HEK293 (cell line): ENCODE measurements around the gene CNOT6L.

Source experiments
- CTCF ChIA-PET: fragments of 350-600 bp; formaldehyde crosslinking; extraction: SDS; loops from one replicate; lab custom pipeline; 2021; ENCODE audit warnings: antibody characterized with exemption; lab: Yijun Ruan, JAX
- POLR2A ChIA-PET: fragments of 300-600 bp; formaldehyde crosslinking; extraction: SDS; loops from one replicate; lab custom pipeline; 2020; ENCODE audit warnings: antibody characterized with exemption, inconsistent platforms; lab: Yijun Ruan, JAX
- H3K27ac ChIP-seq: fragments of 200-500 bp; sonication (Bioruptor generic); 2 replicates; pipeline ENCODE4 v1.5.1; 2014; ENCODE audit warnings: low read depth, low read length, control low read depth, inconsistent platforms; ENCODE audit errors: extremely low read depth
- H3K36me3 ChIP-seq, 2 experiments: fragments of 200-500 bp in 1 of 2; sonication (Bioruptor generic) in 1 of 2; 1 replicate in 1 of 2; 2 replicates in 1 of 2; pipeline ENCODE4 v1.5.1; 2014 to 2017; ENCODE audit warnings: inconsistent platforms in 2 of 2, low read length in 2 of 2; ENCODE audit not compliant: control insufficient read depth in 2 of 2, insufficient read depth in 1 of 2
- H3K4me1 ChIP-seq: fragments of 200-500 bp; sonication (Bioruptor generic); 2 replicates; pipeline ENCODE4 v1.5.1; 2014; ENCODE audit warnings: mild to moderate bottlenecking, low read length, inconsistent platforms; ENCODE audit not compliant: control insufficient read depth, insufficient read depth
- H3K4me3 ChIP-seq: 2 replicates; pipeline ENCODE4 v1.5.1; 2011; ENCODE audit warnings: low read depth, mild to moderate bottlenecking, control low read depth, low read length, moderate library complexity
- H3K9me3 ChIP-seq: fragments of 200-500 bp; sonication (Bioruptor generic); 2 replicates; pipeline ENCODE4 v1.5.1; 2014; ENCODE audit warnings: low read depth, low read length, inconsistent platforms; ENCODE audit not compliant: control insufficient read depth, insufficient read depth
- ATF2 ChIP-seq: fragments of 450-650 bp; formaldehyde crosslinking; IDR thresholded peaks from 2 replicates; pipeline ENCODE4 v1.5.1; 2016; ENCODE audit warnings: missing biosample characterization, missing genetic modification characterization, low read depth
- WT1 ChIP-seq: fragments of 450-650 bp; formaldehyde crosslinking; IDR thresholded peaks from 2 replicates; pipeline ENCODE4 v1.5.1; 2016; ENCODE audit warnings: missing biosample characterization, missing genetic modification characterization
- ZBTB26 ChIP-seq: fragments of 450-650 bp; formaldehyde crosslinking; optimal IDR thresholded peaks from 2 replicates; pipeline ENCODE3; 2016; ENCODE audit warnings: missing biosample characterization, mild to moderate bottlenecking, missing genetic modification characterization
- ZBTB8A ChIP-seq: fragments of 450-650 bp; formaldehyde crosslinking; IDR thresholded peaks from 2 replicates; pipeline ENCODE4 v1.5.1; 2016; ENCODE audit warnings: missing biosample characterization, missing genetic modification characterization
- ZNF174 ChIP-seq: fragments of 450-650 bp; formaldehyde crosslinking; IDR thresholded peaks from 2 replicates; pipeline ENCODE4 v1.5.0; 2017; ENCODE audit warnings: missing biosample characterization, mild to moderate bottlenecking, missing genetic modification characterization
- ZNF223 ChIP-seq: fragments of 450-650 bp; formaldehyde crosslinking; IDR thresholded peaks from 2 replicates; pipeline ENCODE4 v1.5.1; 2016; ENCODE audit warnings: missing biosample characterization, missing genetic modification characterization
- ZNF274 ChIP-seq, 2 experiments: fragments of 200-500 bp in 1 of 2; fragments of 450-650 bp in 1 of 2; sonication (Bioruptor generic) in 1 of 2; formaldehyde crosslinking in 1 of 2; IDR thresholded peaks; 2 replicates each; pipeline versions ENCODE4 v1.5.1 to v1.6.1; 2014 to 2016; ENCODE audit warnings: borderline replicate concordance in 1 of 2, inconsistent platforms in 1 of 2, low read length in 1 of 2, missing biosample characterization in 1 of 2, missing genetic modification characterization in 1 of 2
- ZNF391 ChIP-seq: fragments of 450-650 bp; formaldehyde crosslinking; IDR thresholded peaks from 2 replicates; pipeline ENCODE4 v1.5.1; 2016; ENCODE audit warnings: low read depth, missing biosample characterization, missing genetic modification characterization, borderline replicate concordance
- ZNF433 ChIP-seq: fragments of 450-650 bp; formaldehyde crosslinking; IDR thresholded peaks from 2 replicates; pipeline ENCODE4 v1.5.1; 2016; ENCODE audit warnings: missing biosample characterization, missing genetic modification characterization, low read depth
- ZNF639 ChIP-seq: fragments of 450-650 bp; formaldehyde crosslinking; IDR thresholded peaks from 2 replicates; pipeline ENCODE4 v1.5.1; 2016; ENCODE audit warnings: missing biosample characterization, missing genetic modification characterization
- ZNF660 ChIP-seq: fragments of 450-650 bp; IDR thresholded peaks from 2 replicates; pipeline ENCODE4 v1.5.1; 2018; ENCODE audit warnings: missing biosample characterization, mild to moderate bottlenecking, missing genetic modification characterization
- ZNF768 ChIP-seq: fragments of 450-650 bp; formaldehyde crosslinking; IDR thresholded peaks from 2 replicates; pipeline ENCODE4 v1.5.1; 2018; ENCODE audit warnings: missing biosample characterization, mild to moderate bottlenecking, missing genetic modification characterization
- ZNF837 ChIP-seq: fragments of 450-650 bp; formaldehyde crosslinking; IDR thresholded peaks from 2 replicates; pipeline ENCODE4 v1.5.1; 2016; ENCODE audit warnings: missing biosample characterization, missing genetic modification characterization
- ZSCAN16 ChIP-seq: fragments of 450-650 bp; formaldehyde crosslinking; IDR thresholded peaks from 2 replicates; pipeline ENCODE4 v1.5.1; 2016; ENCODE audit warnings: missing biosample characterization, missing genetic modification characterization
- ZSCAN30 ChIP-seq: fragments of 450-650 bp; IDR thresholded peaks from 2 replicates; pipeline ENCODE4 v1.5.1; 2018; ENCODE audit warnings: missing biosample characterization, mild to moderate bottlenecking, missing genetic modification characterization, moderate library complexity
- TF ChIP-seq, protein P1 (sequence below): fragments of 450-650 bp; formaldehyde crosslinking; IDR thresholded peaks from 2 replicates; pipeline ENCODE4 v1.5.1; 2016; ENCODE audit warnings: missing biosample characterization, missing genetic modification characterization
- TF ChIP-seq, protein P2 (sequence below): fragments of 450-650 bp; formaldehyde crosslinking; IDR thresholded peaks from 2 replicates; pipeline ENCODE4 v1.5.1; 2017; ENCODE audit warnings: missing biosample characterization, missing genetic modification characterization

CNOT6L gene

GRCh38 chr4:77821775-77822174, 2.6 kb upstream of the CNOT6L start:
- POLR2A ChIA-PET = no interaction called here
- no peak overlapping the region for H3K4me3 ChIP-seq

More at GRCh38 chr4:77821775-77822174, 2.6 kb upstream of the CNOT6L start:
- TF ChIP-seq ZNF223 (no peak), ZNF837 (tag by site-specific recombination) (no peak), ZNF391 (no peak), ZNF768 (tag by site-specific recombination) (no peak), ZBTB8A (tag by site-specific recombination) (no peak), ZNF660 (tag by site-specific recombination) (no peak), ZSCAN16 (tag by site-specific recombination) (no peak), ATF2 (tag by site-specific recombination) (no peak), ZNF639 (tag by site-specific recombination) (no peak), ZNF433 (tag by site-specific recombination) (no peak), ZBTB26 (no peak), ZNF174 (tag by site-specific recombination) (no peak), ZNF274 (IDR thresholded peaks at IDR 0.05; ENCODE audit: low read length) (no peak), ZNF274 (tag by site-specific recombination; IDR thresholded peaks at IDR 0.05; ENCODE audit: borderline replicate concordance) (no peak), ZSCAN30 (tag by site-specific recombination) (no peak), WT1 (tag by site-specific recombination) (no peak)
- TF ChIP-seq, protein P1, sequence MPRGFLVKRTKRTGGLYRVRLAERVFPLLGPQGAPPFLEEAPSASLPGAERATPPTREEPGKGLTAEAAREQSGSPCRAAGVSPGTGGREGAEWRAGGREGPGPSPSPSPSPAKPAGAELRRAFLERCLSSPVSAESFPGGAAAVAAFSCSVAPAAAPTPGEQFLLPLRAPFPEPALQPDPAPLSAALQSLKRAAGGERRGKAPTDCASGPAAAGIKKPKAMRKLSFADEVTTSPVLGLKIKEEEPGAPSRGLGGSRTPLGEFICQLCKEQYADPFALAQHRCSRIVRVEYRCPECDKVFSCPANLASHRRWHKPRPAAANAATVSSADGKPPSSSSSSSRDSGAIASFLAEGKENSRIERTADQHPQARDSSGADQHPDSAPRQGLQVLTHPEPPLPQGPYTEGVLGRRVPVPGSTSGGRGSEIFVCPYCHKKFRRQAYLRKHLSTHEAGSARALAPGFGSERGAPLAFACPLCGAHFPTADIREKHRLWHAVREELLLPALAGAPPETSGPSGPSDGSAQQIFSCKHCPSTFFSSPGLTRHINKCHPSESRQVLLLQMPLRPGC = no peak
- TF ChIP-seq, protein P2, sequence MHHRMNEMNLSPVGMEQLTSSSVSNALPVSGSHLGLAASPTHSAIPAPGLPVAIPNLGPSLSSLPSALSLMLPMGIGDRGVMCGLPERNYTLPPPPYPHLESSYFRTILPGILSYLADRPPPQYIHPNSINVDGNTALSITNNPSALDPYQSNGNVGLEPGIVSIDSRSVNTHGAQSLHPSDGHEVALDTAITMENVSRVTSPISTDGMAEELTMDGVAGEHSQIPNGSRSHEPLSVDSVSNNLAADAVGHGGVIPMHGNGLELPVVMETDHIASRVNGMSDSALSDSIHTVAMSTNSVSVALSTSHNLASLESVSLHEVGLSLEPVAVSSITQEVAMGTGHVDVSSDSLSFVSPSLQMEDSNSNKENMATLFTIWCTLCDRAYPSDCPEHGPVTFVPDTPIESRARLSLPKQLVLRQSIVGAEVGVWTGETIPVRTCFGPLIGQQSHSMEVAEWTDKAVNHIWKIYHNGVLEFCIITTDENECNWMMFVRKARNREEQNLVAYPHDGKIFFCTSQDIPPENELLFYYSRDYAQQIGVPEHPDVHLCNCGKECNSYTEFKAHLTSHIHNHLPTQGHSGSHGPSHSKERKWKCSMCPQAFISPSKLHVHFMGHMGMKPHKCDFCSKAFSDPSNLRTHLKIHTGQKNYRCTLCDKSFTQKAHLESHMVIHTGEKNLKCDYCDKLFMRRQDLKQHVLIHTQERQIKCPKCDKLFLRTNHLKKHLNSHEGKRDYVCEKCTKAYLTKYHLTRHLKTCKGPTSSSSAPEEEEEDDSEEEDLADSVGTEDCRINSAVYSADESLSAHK (tag by site-specific recombination) = no peak
- CTCF ChIA-PET = no interaction called here
- no peaks in the 10 kb centered on the region for H3K9me3 ChIP-seq
- no peak overlapping the region for H3K27ac ChIP-seq
- H3K4me1 ChIP-seq = no peaks in the 10 kb centered on the region
- H3K36me3 ChIP-seq = no peaks in the 10 kb centered on the region
